ENCODE data around the gene ARL4D. TPM values are rescaled to one million over a fixed set of nuclear protein-coding genes. Genes with fewer than 3 reads are reported as not detected.

Gene ARL4D
- total RNA-seq, 2 experiments from 2014 or later, result 2.2 to 3.4 TPM

- no peak overlapping the region for H3K27ac Mint-ChIP-seq
- no peak for TF ChIP-seq CTCF (IDR thresholded peaks at IDR 0.05)
- no peaks in the 10 kb centered on the region for H3K9me3 Mint-ChIP-seq
- DNase-seq, result no peak
- H3K4me1 Mint-ChIP-seq (ENCODE audit: low read depth), result no peaks in the 10 kb centered on the region
- ChIA-PET POLR2A (no interaction called here), CTCF (no interaction called here)
- H3K36me3 Mint-ChIP-seq (ENCODE audit: low read depth), result no peaks in the 10 kb centered on the region
- peaks cover 10% of the 10 kb centered on the region for H3K27me3 Mint-ChIP-seq
- H3K4me3 Mint-ChIP-seq, result no peak overlapping the region
- ATAC-seq, result no peak
- intact Hi-C loops (cut with micrococcal nuclease), result no loop called here
These were observed 50.1 kb downstream of the ARL4D start for GRCh38 chr17:43448720-43449469.

GRCh38 chr17:43449470-43450248 lies 50.9 kb downstream of the ARL4D start:
- H3K27me3 Mint-ChIP-seq, result peaks cover 8% of the 10 kb centered on the region
- no peak overlapping the region for H3K27ac Mint-ChIP-seq
- no peaks in the 10 kb centered on the region for H3K9me3 Mint-ChIP-seq
- ChIA-PET CTCF (no interaction called here), POLR2A (no interaction called here)
- H3K4me3 Mint-ChIP-seq, result no peak overlapping the region
- no peaks in the 10 kb centered on the region for H3K36me3 Mint-ChIP-seq (ENCODE audit: low read depth)
- intact Hi-C loops (cut with micrococcal nuclease), result no loop called here
- ATAC-seq, result no peak
- no peaks in the 10 kb centered on the region for H3K4me1 Mint-ChIP-seq (ENCODE audit: low read depth)
- TF ChIP-seq CTCF (IDR thresholded peaks at IDR 0.05), result no peak
- no peak for DNase-seq

Other genes with a start within 250 kb of the ARL4D start
- gene NBR1, start 227.8 kb upstream of the ARL4D start, total RNA-seq, result 10 to 100 TPM; 45.6 to 46.5 TPM
- 1 to 10 TPM; 9.2 to 9.8 TPM for gene TMEM106A, start 187.1 kb upstream of the ARL4D start, total RNA-seq
- gene CCDC200, start 170.4 kb upstream of the ARL4D start, total RNA-seq, result not detected
- gene RNU2-1, start 165.0 kb upstream of the ARL4D start, total RNA-seq, result 1,000 to 10,000 TPM; 3,772 to 4,070 TPM
- 10 to 100 TPM; 43.0 to 45.1 TPM for gene DHX8, start 85.0 kb downstream of the ARL4D start, total RNA-seq
- 1 to 10 TPM; 5.0 to 5.4 TPM for gene ETV4, start 147.3 kb downstream of the ARL4D start, total RNA-seq

Measured in activated CD8-positive, alpha-beta T cell treated with anti-CD3 and anti-CD28 coated beads for 36 hours (primary cell).